GM12878 (cell line): ENCODE results near the gene PLS1.

ENCODE experiments used
- ASH2L ChIP-seq: fragments of 300-600, 200-600 bp; sonication (generic); IDR thresholded peaks from 2 replicates; pipeline ENCODE4 v1.6.1; 2017; ENCODE audit warnings: low read depth, mild to moderate bottlenecking, borderline replicate concordance
- BHLHE40 ChIP-seq, 2 experiments: fragments of 450-650 bp in 1 of 2; IDR thresholded peaks; 2 replicates each; pipeline ENCODE4 v1.6.1; 2011 to 2017; ENCODE audit warnings: low read depth in 2 of 2, borderline replicate concordance in 1 of 2, improper control_type of control experiment in 1 of 2, low read length in 1 of 2, mild to moderate bottlenecking in 1 of 2
- DPF2 ChIP-seq: fragments of 450-650 bp; IDR thresholded peaks from 2 replicates; pipeline ENCODE4 v1.6.1; 2017; ENCODE audit warnings: mild to moderate bottlenecking
- EZH2 ChIP-seq: IDR thresholded peaks from 2 replicates; pipeline ENCODE4 v1.6.1; 2012; ENCODE audit warnings: low read depth, mild to moderate bottlenecking, control low read depth, inconsistent platforms, low read length, borderline replicate concordance; ENCODE audit not compliant: control insufficient read depth
- FOXK2 ChIP-seq: fragments of 450-650 bp; IDR thresholded peaks from 2 replicates; pipeline ENCODE4 v1.6.1; 2017; ENCODE audit warnings: mild to moderate bottlenecking, moderate library complexity
- GABPA ChIP-seq: IDR thresholded peaks from 2 replicates; pipeline ENCODE4 v1.6.1; 2014; ENCODE audit warnings: antibody characterized with exemption, low read depth, mild to moderate bottlenecking, inconsistent platforms
- NFYB ChIP-seq: IDR thresholded peaks from 2 replicates; pipeline ENCODE4 v1.6.1; 2011; ENCODE audit warnings: low read depth, mild to moderate bottlenecking, low read length, improper control_type of control experiment, moderate library complexity; ENCODE audit not compliant: insufficient read depth
- NR2C2 ChIP-seq: IDR thresholded peaks from 2 replicates; pipeline ENCODE4 v1.6.1; 2011; ENCODE audit warnings: borderline replicate concordance, low read depth; ENCODE audit not compliant: control insufficient read depth, insufficient read length
- POLR2A ChIP-seq: IDR thresholded peaks from 2 replicates; pipeline ENCODE4 v1.6.1; 2011; ENCODE audit warnings: low read depth, mild to moderate bottlenecking, low read length
- TBL1XR1 ChIP-seq: IDR thresholded peaks from 2 replicates; pipeline ENCODE4 v1.6.1; 2012; ENCODE audit warnings: low read depth, low read length, improper control_type of control experiment
- TF ChIP-seq, protein P1 (sequence below), 3 experiments: IDR thresholded peaks in 2 of 3; conservative IDR thresholded peaks in 1 of 3; 2 replicates each; pipeline ENCODE4 v1.5.1; 2011; ENCODE audit warnings: low read depth in 3 of 3, low read length in 3 of 3, mild to moderate bottlenecking in 3 of 3, control low read depth in 2 of 3, moderate library complexity in 2 of 3, inconsistent platforms in 1 of 3, mixed read lengths in 1 of 3; ENCODE audit not compliant: control insufficient read depth in 2 of 3, insufficient read depth in 1 of 3; ENCODE audit errors: extremely low read depth in 1 of 3
- TF ChIP-seq, protein P2 (sequence below): IDR thresholded peaks from 2 replicates; pipeline ENCODE4 v1.6.1; 2012; ENCODE audit warnings: mild to moderate bottlenecking, low read depth, low read length

DNA sequence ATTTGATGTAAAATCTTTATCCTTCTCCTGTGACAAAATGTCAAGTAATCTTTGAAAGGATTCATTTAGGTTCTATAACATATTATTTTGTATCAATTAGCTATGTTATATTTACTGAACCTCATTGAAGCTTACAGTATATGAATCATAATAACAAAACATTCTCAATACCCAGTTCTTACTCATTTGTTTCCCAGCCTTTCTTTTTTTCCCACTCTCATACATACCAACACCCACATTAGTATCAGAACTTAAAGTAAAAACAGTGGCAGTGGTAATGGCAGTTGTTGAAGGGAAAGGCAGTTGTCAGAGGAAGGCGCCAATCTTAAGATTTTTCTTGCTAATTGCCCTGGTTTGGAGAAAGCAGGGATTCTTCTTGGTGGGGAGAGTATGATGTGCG, 94.4 kb downstream of the PLS1 start:
- TF ChIP-seq GABPA (no peak), POLR2A (no peak), FOXK2 (no peak), ASH2L (no peak), BHLHE40 (IDR thresholded peaks at IDR 0.05; ENCODE audit: borderline replicate concordance in 1 of 2, low read depth in 2 of 2, low read length in 1 of 2) (no peak), DPF2 (no peak), NFYB (no peak), TBL1XR1 (no peak), NR2C2 (no peak), EZH2 (no peak)
- TF ChIP-seq, protein P1, sequence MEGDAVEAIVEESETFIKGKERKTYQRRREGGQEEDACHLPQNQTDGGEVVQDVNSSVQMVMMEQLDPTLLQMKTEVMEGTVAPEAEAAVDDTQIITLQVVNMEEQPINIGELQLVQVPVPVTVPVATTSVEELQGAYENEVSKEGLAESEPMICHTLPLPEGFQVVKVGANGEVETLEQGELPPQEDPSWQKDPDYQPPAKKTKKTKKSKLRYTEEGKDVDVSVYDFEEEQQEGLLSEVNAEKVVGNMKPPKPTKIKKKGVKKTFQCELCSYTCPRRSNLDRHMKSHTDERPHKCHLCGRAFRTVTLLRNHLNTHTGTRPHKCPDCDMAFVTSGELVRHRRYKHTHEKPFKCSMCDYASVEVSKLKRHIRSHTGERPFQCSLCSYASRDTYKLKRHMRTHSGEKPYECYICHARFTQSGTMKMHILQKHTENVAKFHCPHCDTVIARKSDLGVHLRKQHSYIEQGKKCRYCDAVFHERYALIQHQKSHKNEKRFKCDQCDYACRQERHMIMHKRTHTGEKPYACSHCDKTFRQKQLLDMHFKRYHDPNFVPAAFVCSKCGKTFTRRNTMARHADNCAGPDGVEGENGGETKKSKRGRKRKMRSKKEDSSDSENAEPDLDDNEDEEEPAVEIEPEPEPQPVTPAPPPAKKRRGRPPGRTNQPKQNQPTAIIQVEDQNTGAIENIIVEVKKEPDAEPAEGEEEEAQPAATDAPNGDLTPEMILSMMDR (IDR thresholded peaks at IDR 0.05 in 2 of 3, conservative IDR thresholded peaks at IDR 0.05 in 1 of 3; ENCODE audit: control insufficient read depth in 2 of 3, extremely low read depth in 1 of 3, insufficient read depth in 1 of 3, low read depth in 3 of 3, low read length in 3 of 3), result no peak
- TF ChIP-seq, protein P2, sequence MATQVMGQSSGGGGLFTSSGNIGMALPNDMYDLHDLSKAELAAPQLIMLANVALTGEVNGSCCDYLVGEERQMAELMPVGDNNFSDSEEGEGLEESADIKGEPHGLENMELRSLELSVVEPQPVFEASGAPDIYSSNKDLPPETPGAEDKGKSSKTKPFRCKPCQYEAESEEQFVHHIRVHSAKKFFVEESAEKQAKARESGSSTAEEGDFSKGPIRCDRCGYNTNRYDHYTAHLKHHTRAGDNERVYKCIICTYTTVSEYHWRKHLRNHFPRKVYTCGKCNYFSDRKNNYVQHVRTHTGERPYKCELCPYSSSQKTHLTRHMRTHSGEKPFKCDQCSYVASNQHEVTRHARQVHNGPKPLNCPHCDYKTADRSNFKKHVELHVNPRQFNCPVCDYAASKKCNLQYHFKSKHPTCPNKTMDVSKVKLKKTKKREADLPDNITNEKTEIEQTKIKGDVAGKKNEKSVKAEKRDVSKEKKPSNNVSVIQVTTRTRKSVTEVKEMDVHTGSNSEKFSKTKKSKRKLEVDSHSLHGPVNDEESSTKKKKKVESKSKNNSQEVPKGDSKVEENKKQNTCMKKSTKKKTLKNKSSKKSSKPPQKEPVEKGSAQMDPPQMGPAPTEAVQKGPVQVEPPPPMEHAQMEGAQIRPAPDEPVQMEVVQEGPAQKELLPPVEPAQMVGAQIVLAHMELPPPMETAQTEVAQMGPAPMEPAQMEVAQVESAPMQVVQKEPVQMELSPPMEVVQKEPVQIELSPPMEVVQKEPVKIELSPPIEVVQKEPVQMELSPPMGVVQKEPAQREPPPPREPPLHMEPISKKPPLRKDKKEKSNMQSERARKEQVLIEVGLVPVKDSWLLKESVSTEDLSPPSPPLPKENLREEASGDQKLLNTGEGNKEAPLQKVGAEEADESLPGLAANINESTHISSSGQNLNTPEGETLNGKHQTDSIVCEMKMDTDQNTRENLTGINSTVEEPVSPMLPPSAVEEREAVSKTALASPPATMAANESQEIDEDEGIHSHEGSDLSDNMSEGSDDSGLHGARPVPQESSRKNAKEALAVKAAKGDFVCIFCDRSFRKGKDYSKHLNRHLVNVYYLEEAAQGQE, result no peak
